ENCODE measurements around the gene MT1E. TPM values are rescaled to one million over a fixed set of nuclear protein-coding genes. Genes with fewer than 3 reads are reported as not detected.
A peak's percentile ranks its signal among the peaks of the same experiment; 100 is the strongest.

Gene MT1E
- total and polyA plus RNA-seq, 2 of the 13 experiments (the other 11 are each of a cell fraction or from before 2014, with no cell fraction given) = 110 to 1,072 TPM

DNA sequence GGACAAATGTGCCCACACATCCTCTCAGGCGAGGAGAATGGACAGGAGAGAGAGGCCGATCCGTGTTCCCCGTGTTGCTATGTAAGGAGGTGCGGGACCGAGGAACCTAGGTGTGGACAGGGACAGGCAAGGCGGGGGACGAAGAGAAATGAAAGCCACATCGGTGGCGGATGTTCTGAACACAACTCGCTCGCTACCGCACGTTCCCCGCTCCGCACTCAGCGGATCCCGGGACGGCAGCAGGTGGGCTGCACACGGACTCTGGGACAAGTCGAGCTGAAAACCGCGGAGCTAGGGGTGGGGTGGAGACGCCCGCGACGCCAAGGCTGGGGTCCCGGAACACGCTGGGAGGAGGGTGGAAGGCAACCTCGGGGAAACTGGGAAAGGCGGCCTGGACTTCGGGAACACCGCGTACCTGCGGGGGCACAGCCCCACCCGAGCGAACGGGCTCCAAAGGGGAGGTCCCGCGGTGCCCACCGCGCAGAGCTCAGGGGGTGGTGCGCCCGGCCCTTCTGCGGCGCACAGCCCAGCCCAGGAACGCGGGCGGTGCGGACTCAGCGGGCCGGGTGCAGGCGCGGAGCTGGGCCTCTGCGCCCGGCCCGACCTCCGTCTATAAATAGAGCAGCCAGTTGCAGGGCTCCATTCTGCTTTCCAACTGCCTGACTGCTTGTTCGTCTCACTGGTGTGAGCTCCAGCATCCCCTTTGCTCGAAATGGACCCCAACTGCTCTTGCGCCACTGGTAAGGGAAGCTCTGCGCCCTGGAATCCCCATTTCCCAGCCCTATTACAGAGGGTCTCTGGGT is at the start of gene MT1E (continued):
- TF ChIP-seq DMAP1 (CRISPR knock-in tag; IDR thresholded peaks at IDR 0.05) (peak; percentile 62; the same call in 1 of the 2 replicates), FOXA1 (IDR thresholded peaks at IDR 0.05) (no peak), FOXA1 (CRISPR knock-in tag; IDR thresholded peaks at IDR 0.05) (no peak), ZSCAN31 (CRISPR knock-in tag; IDR thresholded peaks at IDR 0.05; ENCODE audit: low read depth) (peak; percentile 57; the same call in 1 of the 2 replicates), CCDC6 (CRISPR knock-in tag; IDR thresholded peaks at IDR 0.05) (0 out of 2 replicates have a peak, but pooled peaks have one; percentile 64), YEATS4 (CRISPR knock-in tag; IDR thresholded peaks at IDR 0.05; ENCODE audit: borderline replicate concordance) (peak; percentile 42; the same call in 1 of the 2 replicates), ZNF709 (CRISPR knock-in tag; IDR thresholded peaks at IDR 0.05) (peak; percentile 65; the same call in 1 of the 2 replicates), ZNF354B (CRISPR knock-in tag; IDR thresholded peaks at IDR 0.05) (0 out of 2 replicates have a peak, but pooled peaks have one; percentile 64)
- TF ChIP-seq, protein P1, sequence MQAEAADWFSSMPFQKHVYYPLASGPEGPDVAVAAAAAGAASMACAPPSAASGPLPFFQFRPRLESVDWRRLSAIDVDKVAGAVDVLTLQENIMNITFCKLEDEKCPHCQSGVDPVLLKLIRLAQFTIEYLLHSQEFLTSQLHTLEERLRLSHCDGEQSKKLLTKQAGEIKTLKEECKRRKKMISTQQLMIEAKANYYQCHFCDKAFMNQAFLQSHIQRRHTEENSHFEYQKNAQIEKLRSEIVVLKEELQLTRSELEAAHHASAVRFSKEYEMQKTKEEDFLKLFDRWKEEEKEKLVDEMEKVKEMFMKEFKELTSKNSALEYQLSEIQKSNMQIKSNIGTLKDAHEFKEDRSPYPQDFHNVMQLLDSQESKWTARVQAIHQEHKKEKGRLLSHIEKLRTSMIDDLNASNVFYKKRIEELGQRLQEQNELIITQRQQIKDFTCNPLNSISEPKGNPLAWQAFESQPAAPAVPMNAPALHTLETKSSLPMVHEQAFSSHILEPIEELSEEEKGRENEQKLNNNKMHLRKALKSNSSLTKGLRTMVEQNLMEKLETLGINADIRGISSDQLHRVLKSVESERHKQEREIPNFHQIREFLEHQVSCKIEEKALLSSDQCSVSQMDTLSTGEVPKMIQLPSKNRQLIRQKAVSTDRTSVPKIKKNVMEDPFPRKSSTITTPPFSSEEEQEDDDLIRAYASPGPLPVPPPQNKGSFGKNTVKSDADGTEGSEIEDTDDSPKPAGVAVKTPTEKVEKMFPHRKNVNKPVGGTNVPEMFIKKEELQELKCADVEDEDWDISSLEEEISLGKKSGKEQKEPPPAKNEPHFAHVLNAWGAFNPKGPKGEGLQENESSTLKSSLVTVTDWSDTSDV (CRISPR knock-in tag; IDR thresholded peaks at IDR 0.05) = no peak; the same call in 1 of the 2 replicates
- TF ChIP-seq, protein P2, sequence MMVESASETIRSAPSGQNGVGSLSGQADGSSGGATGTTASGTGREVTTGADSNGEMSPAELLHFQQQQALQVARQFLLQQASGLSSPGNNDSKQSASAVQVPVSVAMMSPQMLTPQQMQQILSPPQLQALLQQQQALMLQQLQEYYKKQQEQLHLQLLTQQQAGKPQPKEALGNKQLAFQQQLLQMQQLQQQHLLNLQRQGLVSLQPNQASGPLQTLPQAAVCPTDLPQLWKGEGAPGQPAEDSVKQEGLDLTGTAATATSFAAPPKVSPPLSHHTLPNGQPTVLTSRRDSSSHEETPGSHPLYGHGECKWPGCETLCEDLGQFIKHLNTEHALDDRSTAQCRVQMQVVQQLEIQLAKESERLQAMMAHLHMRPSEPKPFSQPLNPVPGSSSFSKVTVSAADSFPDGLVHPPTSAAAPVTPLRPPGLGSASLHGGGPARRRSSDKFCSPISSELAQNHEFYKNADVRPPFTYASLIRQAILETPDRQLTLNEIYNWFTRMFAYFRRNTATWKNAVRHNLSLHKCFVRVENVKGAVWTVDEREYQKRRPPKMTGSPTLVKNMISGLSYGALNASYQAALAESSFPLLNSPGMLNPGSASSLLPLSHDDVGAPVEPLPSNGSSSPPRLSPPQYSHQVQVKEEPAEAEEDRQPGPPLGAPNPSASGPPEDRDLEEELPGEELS (CRISPR knock-in tag; IDR thresholded peaks at IDR 0.05) = 0 out of 2 replicates have a peak, but pooled peaks have one; percentile 6
- TF ChIP-seq, protein P3, sequence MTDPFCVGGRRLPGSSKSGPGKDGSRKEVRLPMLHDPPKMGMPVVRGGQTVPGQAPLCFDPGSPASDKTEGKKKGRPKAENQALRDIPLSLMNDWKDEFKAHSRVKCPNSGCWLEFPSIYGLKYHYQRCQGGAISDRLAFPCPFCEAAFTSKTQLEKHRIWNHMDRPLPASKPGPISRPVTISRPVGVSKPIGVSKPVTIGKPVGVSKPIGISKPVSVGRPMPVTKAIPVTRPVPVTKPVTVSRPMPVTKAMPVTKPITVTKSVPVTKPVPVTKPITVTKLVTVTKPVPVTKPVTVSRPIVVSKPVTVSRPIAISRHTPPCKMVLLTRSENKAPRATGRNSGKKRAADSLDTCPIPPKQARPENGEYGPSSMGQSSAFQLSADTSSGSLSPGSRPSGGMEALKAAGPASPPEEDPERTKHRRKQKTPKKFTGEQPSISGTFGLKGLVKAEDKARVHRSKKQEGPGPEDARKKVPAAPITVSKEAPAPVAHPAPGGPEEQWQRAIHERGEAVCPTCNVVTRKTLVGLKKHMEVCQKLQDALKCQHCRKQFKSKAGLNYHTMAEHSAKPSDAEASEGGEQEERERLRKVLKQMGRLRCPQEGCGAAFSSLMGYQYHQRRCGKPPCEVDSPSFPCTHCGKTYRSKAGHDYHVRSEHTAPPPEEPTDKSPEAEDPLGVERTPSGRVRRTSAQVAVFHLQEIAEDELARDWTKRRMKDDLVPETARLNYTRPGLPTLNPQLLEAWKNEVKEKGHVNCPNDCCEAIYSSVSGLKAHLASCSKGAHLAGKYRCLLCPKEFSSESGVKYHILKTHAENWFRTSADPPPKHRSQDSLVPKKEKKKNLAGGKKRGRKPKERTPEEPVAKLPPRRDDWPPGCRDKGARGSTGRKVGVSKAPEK (CRISPR knock-in tag; IDR thresholded peaks at IDR 0.05; ENCODE audit: borderline replicate concordance) = peak; percentile 77; the same call in 1 of the 2 replicates
- TF ChIP-seq, protein P4, sequence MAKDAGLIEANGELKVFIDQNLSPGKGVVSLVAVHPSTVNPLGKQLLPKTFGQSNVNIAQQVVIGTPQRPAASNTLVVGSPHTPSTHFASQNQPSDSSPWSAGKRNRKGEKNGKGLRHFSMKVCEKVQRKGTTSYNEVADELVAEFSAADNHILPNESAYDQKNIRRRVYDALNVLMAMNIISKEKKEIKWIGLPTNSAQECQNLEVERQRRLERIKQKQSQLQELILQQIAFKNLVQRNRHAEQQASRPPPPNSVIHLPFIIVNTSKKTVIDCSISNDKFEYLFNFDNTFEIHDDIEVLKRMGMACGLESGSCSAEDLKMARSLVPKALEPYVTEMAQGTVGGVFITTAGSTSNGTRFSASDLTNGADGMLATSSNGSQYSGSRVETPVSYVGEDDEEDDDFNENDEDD (CRISPR knock-in tag; IDR thresholded peaks at IDR 0.05; ENCODE audit: borderline replicate concordance) = peak; percentile 31; the same call in 1 of the 2 replicates

Data from HepG2 (cell line).